GM18508 (cell line): ENCODE measurements around the gene PLA2G4F.

Experiments
- ATAC-seq: cut with Tn5 transposase; IDR thresholded peaks from one replicate; pipeline ENCODE4 v1.9.1; 2021; ENCODE audit warnings: moderate number of reproducible peaks; ENCODE audit not compliant: insufficient read depth, unreplicated experiment

The PLA2G4F gene

DNA sequence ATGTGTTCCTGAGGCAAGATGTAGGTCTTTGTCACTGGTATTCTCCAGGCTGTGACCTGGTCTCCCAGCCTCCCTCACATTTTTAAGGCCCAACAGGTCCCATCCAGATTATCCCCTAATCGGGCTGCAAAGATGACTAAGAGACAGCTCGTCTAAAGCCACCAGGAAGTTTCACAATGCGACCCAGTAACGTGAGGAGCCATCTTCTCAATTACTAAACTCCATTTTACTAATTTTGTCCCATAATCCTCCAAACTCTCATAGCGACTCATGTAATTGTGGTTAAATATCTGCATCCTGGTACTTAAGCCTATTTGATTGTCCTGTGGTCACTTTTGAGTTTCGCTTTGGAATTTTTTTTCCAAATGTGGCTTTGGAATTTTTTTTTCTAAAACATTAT lies 8.7 kb upstream of the PLA2G4F start:
- no peak for ATAC-seq

DNA sequence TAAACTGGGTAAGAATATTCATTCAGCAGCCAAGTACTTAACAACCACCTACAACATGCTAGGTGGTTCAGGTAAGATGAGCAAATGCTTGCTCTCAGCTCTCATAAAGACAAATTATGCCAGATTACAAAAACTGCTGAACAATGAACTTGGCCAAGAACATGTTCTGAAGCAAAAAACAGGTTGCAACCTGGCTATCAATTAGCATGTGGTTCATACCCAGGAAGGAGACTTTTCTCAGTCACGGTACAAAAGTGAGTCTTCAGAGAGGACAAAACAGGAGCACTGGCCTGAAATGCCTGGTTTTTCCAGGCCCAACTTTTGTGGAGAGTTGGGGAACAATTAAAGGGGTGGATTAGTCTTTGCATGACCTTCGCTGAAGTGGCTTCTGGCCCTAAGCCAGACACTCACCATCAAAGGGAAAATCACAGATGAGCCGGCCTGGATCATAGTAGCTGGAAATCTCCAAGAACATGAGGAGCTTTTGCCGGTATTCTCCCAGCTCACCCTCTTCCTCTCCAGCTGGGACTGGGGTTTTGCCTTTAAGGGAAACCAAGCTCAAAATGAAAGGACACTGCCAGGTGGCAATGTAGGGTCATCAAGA lies 7.6 kb upstream of the PLA2G4F start:
- ATAC-seq = no peak

DNA sequence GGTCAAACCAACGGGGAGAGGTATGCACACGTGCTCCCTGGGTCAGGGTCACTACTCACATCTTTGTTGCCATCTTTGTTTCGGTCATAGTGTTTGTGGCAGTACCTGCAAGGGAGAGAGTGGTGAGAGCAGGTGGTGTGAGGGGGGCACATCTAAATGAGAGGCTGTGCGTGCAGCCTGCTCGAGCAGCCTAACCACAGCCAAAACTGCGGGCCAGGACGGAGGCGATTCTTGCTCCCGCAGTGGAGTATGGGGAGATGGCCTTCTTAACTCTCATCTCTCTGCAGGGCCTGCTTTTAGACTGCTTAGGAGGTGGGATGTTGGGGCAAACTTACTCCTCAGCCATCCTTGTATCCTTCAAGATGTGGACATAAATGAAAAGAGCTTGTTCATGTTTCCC lies 6.9 kb upstream of the PLA2G4F start:
- ATAC-seq = no peak

DNA sequence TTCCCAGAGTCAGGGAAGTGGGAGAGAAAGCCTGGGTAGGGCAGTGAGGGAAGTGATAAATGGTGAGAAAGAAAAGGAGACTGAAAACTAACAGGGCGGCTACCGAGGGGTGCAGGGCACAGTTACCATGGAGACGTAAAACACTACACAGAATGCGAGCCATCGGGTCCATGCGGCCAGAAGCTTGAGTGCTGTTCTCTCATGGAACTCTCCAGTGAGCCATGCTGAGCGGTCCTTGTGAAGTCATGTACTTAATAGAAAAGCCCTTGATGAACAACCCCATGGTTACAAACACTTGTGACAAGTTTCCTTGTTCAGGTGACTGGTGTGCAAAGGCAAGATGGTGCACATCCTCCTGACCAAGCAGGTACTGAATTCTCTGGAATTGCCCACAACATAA lies 3.7 kb upstream of the PLA2G4F start:
- no peak for ATAC-seq

DNA sequence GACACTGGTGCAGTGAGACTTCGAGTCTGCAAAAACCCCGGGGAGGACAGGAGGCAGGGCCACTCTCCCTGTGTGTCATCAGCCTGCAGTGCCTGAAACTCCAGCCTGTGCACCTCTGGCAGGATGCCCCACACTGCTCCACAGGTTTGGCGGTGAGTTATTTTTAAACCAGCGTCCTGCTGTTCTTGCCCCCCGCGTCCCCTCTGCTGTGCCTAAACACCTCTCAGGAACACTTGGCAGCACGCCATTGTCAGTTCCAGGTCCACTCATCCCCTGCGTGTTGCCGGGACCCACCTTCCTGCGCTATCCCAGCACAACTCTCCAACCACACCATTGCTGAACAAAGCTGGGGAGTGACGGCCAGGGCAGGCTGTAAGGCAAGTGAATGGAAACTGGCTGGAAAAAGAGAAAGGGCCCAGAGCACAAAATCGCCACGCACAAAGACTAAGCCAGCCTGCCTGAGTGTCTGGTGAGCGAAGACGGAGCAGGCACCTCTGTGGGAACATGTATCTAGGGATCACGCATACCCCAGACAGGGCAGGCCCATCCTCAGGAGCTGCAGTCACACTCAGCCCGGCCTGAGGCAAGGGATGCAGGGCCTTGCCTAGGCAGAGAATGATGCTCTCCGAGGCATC lies 3.1 kb upstream of the PLA2G4F start:
- ATAC-seq = no peak

DNA sequence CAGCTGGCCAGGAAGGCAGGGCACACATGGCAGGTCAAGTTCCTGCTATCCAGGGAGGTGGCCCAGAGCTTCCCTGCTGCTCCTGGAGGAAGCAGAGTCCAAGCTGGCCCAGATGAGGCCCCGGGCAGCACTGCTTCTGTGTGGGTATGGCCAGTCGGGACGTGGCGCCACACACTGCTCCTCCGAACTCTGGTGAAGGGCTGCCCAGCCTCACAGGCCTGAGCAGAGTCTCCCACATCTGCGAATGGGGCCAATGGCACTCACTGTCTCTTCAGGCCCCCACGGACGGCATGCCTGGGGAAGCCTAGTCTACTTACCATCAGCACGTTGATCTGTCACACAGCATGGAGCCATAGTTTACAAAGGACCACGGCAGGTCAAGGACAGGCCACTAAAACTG lies 2.5 kb upstream of the PLA2G4F start:
- no peak for ATAC-seq

DNA sequence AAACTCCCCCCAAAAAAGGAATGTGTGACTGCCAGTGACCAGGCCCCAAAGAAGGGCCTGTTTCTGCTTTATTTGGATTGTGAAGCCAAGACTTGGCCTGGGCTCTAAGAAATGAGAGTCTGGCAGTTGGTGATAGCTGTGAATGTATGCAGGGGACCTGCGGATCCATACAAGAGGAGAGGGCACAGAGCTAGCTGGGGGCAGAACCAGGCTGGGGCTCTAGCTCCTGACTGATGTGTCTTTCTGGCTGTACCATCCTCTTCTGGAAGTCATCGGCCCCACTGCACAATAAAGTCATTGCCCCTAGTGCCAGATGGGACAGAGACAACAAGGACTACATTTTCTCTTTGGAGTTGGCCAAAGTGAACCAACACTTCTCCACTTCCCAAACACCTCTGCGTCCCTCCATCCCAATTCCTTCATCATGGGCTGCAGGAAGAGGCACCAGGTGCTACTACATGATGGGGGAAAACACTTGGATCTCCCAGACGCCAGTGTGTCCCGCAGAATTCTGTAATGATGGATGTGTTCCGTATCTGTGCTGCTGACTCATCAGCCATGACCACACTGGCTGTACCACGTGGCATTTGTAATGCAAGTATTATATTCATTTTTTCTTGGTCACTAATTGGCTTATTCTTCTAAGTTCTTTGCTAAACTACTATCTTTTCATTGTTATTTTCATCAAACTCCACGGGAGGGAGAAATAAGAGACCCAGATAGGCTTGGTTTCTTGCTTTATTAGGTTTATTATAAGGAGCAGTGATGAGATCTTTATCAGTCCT lies 1.7 kb upstream of the PLA2G4F start:
- no peak for ATAC-seq

DNA sequence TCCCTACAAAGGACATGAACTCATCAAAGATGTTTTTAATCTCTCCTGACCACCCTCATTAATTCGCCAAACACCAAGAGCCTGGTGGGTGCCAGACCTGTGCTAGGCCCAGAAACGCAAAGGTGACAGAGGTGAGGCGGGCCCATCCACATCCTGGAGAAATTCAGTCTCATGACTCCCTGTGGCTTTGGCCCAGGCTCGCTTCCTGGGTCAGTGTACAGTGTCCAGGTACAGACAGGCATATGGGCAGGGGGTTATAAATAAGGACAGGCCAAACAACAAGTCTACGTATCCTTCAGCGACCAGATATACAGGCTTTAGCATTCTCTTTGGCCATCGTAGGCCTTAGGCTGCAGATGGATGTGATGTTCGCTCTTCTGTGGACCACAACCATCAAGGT lies 945 bp upstream of the PLA2G4F start:
- ATAC-seq = no peak

DNA sequence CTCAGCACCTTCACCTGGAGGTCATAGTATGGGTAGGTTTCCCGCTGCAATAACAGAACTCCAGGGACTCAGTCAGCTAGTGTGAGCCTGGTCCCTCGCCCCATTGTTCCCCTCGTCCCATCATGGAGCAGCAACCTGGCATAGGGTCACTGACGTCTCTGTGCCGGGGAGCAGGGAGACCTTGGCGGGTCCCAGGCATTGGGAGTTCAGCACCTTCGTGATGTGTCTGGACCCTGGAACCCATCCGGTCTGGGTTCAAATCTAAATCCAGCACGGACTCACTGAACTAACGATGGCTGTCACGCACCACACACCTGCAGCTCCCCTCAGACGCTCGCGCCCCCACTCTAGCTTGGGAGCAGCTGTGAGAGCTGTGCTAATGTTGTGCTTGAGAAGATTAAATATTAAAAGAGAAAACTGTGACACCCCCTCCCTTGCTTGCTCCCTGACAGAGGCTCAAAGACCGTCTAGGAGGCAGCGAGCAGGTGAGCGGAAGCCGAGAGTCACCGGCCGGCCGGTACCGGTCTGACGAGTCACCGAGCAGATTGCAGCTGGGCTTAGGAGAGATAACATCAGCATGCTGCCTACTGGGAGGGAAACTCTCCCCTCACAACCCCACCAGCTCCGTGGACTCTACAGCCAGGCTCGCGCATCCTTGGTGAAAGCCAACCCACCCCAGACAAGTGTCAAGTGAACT lies 742 bp downstream of the PLA2G4F start:
- ATAC-seq = no peak

DNA sequence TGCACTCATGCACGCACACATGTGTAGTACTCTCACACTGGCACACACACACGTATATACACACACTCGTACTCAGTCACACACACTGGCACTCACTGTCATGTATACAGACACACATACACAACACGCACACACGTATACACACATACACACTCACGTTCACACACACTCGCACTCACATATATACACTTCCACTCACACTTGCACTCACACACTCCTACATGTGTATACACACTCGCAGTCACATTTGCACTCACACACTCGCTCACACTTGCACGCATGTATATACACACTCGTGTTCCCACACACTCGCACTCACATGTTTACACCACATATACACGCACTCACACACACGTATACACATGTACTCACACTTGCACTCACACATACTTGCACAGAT lies 1.5 kb downstream of the PLA2G4F start:
- ATAC-seq = no peak

DNA sequence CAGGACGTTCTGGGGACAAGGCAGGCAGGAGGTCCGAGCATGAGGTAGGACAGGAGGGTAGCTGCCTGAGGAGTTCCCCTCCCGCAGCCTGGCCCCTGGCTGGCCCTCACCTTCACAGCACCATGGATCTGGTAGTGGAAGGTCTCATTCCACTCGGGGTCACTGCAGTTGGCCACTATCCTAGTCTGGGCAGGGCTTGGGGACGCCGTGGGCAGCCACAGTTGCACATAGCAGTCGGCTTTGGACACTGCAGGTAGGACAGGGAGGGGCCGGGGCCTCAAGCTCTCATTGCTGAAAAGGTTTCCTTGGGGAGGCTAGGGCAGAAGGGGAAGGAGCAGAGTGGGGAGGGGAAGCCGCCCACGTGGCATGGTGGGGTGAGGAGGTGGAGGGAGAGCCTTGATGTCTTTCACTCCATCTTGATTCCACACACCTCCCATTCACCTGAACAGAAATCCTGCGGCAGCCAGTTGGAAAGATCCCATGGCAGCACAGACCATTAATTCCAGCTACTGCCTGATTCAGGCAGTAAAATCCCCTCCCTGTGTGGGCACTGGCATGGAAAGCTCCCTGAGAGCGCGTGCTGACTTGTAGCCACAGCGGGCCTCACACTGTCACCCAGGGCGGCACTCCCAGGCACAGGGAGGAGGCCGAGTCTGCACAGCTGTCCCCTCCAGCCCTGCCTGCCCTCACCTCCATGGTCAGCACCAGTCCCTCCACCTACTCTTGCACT lies 2.1 kb downstream of the PLA2G4F start:
- no peak for ATAC-seq

DNA sequence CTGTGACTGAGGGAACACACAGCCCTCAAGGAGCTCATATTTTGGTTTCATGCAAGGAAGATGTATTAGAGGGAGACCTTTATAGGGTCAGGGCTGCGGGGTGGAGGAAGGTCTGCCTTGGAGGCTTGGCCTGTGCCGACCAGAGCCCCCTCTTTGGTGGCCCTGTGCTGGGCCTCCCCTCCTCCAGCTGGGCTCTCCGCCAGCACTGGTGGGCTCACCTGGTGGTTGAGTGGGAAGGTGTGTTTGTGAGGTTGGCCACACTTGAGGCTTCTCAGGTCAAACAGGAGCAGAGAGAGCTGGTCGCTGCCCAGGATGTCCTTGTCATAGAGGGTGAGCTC lies 2.6 kb downstream of the PLA2G4F start:
- no peak for ATAC-seq

DNA sequence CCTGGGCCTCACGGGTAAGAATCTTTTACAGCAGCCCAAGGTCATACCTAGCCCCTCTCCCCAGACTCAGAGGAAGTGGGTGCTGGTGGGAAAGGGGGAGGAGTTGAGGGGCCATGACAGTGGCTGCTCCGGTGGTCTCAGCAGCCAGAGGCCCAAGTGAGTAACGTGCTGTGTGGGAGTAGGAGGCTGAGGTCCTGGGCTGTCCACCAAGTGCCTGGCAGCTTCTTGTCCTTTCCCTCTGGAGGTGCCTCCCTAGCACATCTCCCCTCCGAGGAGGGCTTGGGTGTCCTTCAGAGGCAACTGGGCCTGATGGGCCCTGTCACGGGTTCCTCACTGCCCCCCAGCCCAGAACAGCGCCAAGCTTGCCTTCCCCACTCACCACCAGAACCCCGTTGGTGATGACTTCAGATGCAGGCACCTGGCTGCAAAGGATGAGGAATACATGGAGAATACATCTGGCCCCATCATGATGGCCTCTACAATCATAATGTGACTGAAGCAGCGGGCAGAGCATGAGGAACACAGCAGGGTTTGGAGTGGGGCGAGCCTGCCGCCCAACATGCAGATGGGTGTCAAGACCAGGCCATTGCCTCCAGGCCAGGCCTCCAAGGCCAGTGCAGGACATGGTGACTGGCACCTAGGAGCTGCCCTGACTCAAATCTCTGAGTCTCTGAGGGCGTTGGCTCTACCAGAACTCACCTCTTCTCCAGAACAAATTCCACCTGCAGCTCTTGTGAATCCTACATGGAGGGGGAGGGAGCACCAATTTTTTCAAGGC lies 3.3 kb downstream of the PLA2G4F start:
- ATAC-seq = no peak

DNA sequence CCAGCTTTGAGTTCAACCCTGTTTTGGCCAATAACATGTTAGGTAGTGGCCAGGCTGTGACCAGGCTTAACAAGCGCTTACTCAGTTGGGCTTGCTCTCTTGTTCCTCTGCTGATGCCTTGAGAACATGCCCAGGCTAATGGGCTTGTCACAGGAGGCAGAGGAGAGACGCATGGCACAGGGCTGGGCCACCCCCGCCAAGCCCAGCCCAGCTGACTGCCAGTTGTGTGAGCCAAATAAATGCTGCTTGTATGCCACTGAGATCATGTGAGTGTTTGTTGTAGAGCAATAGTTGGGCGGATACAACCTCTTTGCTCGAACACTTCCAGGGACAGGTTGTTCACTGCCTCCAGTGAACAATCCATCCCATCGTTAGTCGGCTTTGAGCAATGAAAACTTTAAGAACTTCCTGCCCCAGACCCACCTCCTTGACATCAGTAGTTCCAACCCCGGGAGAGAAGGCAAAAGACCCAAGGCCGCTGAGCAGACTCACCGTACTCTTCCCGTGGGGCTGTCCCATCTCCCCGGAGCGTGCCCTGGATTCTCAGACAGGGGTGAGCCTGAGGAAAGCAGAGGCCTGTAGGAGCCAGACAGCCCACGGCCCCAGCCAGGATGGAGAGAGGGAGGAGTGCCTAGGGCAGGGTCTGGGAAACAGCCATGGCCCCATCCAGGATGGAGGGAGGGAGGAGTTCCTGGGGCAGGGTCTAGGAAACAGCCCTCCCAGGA lies 4.1 kb downstream of the PLA2G4F start:
- no peak for ATAC-seq

DNA sequence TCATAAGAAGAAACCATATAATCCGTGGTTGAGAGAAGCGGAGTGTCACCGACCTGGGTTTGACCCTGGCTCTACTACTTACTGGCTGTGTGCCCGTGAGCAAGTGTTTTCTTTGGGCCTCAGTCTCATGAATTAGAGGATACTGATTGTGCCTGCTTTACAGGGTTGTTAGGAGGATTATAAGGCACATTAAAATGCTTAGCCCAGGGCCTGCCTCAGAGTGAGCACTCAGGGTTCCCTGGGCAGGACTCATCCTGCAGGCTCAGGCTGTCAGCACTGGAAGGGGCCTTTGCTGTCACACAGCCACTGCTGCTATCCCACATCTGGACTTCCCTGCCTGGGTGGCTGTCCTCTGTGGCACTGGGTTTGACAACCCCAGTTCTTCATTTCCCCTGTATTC lies 4.7 kb downstream of the PLA2G4F start:
- ATAC-seq = no peak

DNA sequence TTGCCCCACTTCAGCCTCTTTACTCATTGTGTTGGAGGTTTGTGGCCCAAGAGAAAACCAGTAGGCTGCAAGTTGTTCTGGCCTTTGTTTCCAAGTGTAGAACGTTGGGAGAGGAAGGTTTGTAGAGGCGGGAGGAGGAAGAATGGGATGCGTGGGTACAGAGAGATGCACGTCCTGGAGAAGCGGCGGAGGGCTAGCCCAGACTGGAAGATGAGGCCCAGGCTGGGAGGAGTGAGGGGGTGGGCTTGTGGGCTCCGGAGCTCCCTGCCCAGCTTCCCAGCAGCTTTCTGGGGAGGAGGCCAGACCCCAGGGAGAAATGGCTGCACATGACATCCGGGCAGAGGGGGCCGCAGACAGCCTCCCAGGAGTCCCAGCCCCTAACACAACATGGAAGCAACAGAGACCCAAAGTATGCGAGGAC lies 5.3 kb downstream of the PLA2G4F start:
- ATAC-seq = no peak

DNA sequence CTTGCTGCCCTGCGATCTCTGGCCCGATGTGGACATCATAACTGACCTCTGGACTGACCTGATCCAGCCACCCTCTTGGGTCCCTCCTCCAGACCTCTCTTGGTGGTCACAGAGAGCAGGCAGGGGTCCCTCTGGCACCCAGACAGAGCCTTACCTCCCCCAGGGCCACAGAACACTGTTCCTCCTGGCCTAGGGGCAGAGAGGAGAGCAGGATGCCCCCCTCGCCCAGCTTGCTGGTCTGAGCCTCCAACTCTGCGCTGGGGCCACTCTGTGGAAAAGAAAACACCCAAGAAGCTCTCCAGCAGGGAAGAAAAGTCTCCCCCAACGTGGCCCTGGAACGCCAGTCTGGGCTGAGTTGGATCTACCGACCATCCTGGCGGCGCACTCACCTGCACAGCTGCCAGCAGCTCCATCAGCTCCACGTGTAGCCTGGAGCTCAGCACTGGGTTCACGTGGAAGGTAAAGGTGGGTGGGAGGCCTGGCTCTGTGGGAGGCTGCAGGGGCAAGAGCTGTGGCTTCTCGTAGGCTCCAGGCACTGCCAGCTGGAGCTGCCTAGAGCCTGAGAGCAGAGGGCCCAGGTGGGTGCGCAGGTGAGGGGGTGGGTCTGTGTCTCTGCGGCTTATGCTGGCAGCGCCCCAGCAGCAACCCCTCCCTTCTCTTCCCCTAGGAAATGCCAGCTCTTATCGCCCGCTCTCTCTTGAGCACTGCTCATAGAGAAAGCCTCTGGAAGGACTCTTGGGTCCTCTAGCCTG lies 6.0 kb downstream of the PLA2G4F start:
- ATAC-seq = no peak

DNA sequence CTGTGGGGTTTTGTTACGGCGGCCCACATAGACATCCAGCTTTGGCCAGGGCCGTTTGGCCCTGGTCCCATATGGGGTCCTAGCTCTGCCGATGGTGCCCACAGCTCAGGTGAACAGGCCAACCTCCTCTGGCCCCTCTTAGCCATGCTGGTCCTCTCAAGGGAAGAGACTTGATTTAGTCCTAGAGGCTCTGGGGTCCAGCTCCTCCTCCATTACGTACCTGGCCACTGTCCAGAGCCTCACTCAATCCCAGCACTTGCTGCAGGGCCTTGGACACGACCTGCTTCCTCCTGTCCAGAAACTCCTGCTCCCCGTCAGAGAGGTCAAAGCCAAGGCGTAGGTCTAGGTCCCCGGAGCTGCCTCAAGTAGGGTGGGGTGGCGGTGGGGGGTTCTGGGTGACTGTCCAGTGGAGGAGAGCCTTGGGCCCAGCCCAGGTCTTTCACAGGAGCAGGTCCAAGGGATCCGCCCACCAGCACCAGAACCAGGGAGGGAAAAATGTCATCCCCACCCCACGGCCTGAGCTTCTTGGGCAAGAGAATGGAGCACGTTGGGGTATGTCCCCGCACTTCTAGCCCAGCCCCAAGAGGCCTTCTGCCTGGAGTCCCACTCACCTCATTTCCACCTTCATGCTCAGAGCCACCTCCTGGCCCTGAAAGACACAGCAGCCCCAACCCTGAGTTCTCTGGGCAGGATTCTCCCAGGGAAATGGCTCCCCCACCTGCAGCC lies 6.8 kb downstream of the PLA2G4F start:
- ATAC-seq = no peak
